Natural killer cell (primary cell): ENCODE data around the gene CD48. TPM values are rescaled to one million over a fixed set of nuclear protein-coding genes. Genes with fewer than 3 reads are reported as not detected.
A peak's percentile ranks its signal among the peaks of the same experiment; 100 is the strongest.

ENCODE experiments used
- ATAC-seq, 3 donors: fragments of 150-1000 bp in 2 of 3; fragments of 200-7000 bp in 1 of 3; cut with Tn5 transposase; 1 replicate in 1 of 3; 2 replicates in 2 of 3; pipeline ENCODE4 v1.10.0; 2021; ENCODE audit warnings: mild to moderate bottlenecking in 2 of 3, moderate library complexity in 2 of 3
- DNase-seq, 2 donors: peaks; one replicate each; pipeline versions ENCODE4 v3.0.0 to v3.0.0-alpha.2; 2013 to 2021; ENCODE audit warnings: mixed read lengths in 1 of 2
- H3K27ac ChIP-seq: one replicate; pipeline ENCODE4 v1.5.1; 2013; ENCODE audit warnings: mild to moderate bottlenecking, low read length
- H3K27me3 ChIP-seq: one replicate; pipeline ENCODE4 v1.6.1; 2013; ENCODE audit warnings: low read length; ENCODE audit not compliant: control insufficient read depth, insufficient read depth
- H3K36me3 ChIP-seq: one replicate; pipeline ENCODE4 v1.6.1; 2013; ENCODE audit warnings: low read length; ENCODE audit not compliant: control insufficient read depth, insufficient read depth
- H3K4me1 ChIP-seq: one replicate; pipeline ENCODE4 v1.6.1; 2013; ENCODE audit warnings: low read length; ENCODE audit not compliant: control insufficient read depth, insufficient read depth
- H3K4me3 ChIP-seq: one replicate; pipeline ENCODE4 v1.5.1; 2013; ENCODE audit warnings: low read length
- H3K9me3 ChIP-seq: one replicate; pipeline ENCODE4 v1.6.1; 2013; ENCODE audit warnings: low read length; ENCODE audit not compliant: control insufficient read depth, insufficient read depth
- H3K27ac Mint-ChIP-seq, 2 donors: one replicate each; pipeline ENCODE4 v1.8.0; 2022; ENCODE audit warnings: mild to moderate bottlenecking in 2 of 2, mixed read lengths in 2 of 2, moderate library complexity in 1 of 2
- H3K27me3 Mint-ChIP-seq, 2 donors: one replicate each; pipeline ENCODE4 v1.8.0; 2022; ENCODE audit warnings: low read depth in 2 of 2, mixed read lengths in 2 of 2
- H3K36me3 Mint-ChIP-seq: one replicate; pipeline ENCODE4 v1.8.0; 2022; ENCODE audit warnings: mixed read lengths
- H3K4me1 Mint-ChIP-seq, 2 donors: one replicate each; pipeline ENCODE4 v1.8.0; 2022; ENCODE audit warnings: mixed read lengths in 2 of 2
- H3K4me3 Mint-ChIP-seq: one replicate; pipeline ENCODE4 v1.8.0; 2022; ENCODE audit warnings: mild to moderate bottlenecking, moderate library complexity, mixed read lengths
- H3K9me3 Mint-ChIP-seq, 2 donors: one replicate each; pipeline ENCODE4 v1.8.0; 2022; ENCODE audit warnings: mixed read lengths in 2 of 2
- WGBS: methylation state at CpG from one replicate; pipeline ENCODE4 v1.1.7; 2013; ENCODE audit warnings: missing lambda C conversion rate; ENCODE audit not compliant: insufficient coverage; 5-methylcytosine and 5-hydroxymethylcytosine counted together
- intact Hi-C: fragments of 100-400 bp; cut with micrococcal nuclease; formaldehyde crosslinking; loops from one replicate; pipeline ENCODE4 v1.14.2; 2022
- total RNA-seq, 4 donors: library from RNA; stranded (reverse); fragments of 120-200 nt in 1 of 4; gene quantifications; one replicate each; pipeline versions ENCODE4 v1.2.3 to v1.2.4, GENCODE V29; 2013 to 2022
- TF ChIP-seq, protein P1 (sequence below): fragments of 200-600 bp; IDR thresholded peaks from one replicate; pipeline ENCODE4 v1.8.0; 2022; ENCODE audit warnings: antibody characterized with exemption

The CD48 gene
- total RNA-seq, 3 donors from 2014 or later (not counting 1 experiment from before 2014, with no cell fraction given): 213 to 249 (median 223) TPM

DNA sequence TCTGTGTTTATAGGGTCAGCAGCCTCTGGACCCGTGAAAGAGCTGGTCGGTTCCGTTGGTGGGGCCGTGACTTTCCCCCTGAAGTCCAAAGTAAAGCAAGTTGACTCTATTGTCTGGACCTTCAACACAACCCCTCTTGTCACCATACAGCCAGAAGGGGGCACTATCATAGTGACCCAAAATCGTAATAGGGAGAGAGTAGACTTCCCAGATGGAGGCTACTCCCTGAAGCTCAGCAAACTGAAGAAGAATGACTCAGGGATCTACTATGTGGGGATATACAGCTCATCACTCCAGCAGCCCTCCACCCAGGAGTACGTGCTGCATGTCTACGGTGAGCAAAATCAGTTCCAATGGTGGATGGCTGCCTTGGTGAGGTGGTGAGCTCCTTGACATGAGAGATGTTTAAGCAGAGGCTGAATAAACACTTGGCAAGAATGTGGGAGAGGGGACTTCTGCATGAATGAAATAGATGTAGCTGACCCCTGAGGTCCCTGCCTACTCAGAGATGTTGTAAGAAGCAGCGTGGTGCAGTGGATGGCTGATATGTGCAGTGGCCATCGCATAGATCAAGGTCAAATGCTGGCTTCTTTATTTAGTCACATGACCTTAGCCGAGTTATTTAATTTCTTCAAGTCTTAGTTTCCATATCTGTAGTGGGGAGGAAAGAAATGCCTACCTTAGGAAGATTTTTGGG lies 36.7 kb upstream of the CD48 start:
- TF ChIP-seq, protein P1, sequence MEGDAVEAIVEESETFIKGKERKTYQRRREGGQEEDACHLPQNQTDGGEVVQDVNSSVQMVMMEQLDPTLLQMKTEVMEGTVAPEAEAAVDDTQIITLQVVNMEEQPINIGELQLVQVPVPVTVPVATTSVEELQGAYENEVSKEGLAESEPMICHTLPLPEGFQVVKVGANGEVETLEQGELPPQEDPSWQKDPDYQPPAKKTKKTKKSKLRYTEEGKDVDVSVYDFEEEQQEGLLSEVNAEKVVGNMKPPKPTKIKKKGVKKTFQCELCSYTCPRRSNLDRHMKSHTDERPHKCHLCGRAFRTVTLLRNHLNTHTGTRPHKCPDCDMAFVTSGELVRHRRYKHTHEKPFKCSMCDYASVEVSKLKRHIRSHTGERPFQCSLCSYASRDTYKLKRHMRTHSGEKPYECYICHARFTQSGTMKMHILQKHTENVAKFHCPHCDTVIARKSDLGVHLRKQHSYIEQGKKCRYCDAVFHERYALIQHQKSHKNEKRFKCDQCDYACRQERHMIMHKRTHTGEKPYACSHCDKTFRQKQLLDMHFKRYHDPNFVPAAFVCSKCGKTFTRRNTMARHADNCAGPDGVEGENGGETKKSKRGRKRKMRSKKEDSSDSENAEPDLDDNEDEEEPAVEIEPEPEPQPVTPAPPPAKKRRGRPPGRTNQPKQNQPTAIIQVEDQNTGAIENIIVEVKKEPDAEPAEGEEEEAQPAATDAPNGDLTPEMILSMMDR: no peak
- intact Hi-C loops: loop anchor here (10.0 kb wide), 1 partner anchor 314 kb away; no protein-coding TSS in a partner anchor
- DNase-seq (peak in 1 of 2 donors; percentile 34), ATAC-seq (no peak)
- H3K4me3 ChIP-seq: no peak overlapping the region
- Mint-ChIP-seq H3K27ac (peak overlapping the region; percentile 88 to 96), H3K36me3 (peaks cover 57% of the 10 kb centered on the region), H3K27me3 (no peaks in the 10 kb centered on the region), H3K9me3 (no peaks in the 10 kb centered on the region), H3K4me1 (peaks cover 98 to 99% of the 10 kb centered on the region in 2 donors), H3K4me3 (peak overlapping the region; percentile 68)
- no peaks in the 10 kb centered on the region for H3K27me3 ChIP-seq
- peaks cover 66% of the 10 kb centered on the region for H3K4me1 ChIP-seq
- 96% methylated on average over 9 of the region's 10 CpGs for WGBS
- no peaks in the 10 kb centered on the region for H3K9me3 ChIP-seq
- peak overlapping the region; percentile 23 for H3K27ac ChIP-seq
- peaks cover 55% of the 10 kb centered on the region for H3K36me3 ChIP-seq

DNA sequence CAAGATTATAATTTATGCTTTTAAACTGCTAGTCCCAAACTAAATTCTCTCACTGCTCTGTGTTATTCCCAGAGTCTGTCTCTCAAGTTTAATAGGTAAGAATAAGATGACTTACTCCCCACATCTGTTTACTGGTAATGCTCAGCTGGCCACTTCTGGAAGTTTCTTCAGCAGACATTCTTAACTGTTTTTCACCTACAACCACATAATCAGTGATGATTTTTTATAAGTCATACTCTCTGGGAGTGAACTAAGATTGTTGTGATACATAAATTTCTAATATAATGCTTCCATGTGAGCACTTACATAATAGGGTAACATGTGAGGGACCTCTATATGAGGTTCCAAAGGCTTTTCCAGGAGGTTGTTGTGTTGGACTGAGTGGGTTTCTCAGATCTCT lies 36.1 kb upstream of the CD48 start:
- no peak for DNase-seq
- Mint-ChIP-seq H3K36me3 (peaks cover 51% of the 10 kb centered on the region), H3K27me3 (no peaks in the 10 kb centered on the region)

DNA sequence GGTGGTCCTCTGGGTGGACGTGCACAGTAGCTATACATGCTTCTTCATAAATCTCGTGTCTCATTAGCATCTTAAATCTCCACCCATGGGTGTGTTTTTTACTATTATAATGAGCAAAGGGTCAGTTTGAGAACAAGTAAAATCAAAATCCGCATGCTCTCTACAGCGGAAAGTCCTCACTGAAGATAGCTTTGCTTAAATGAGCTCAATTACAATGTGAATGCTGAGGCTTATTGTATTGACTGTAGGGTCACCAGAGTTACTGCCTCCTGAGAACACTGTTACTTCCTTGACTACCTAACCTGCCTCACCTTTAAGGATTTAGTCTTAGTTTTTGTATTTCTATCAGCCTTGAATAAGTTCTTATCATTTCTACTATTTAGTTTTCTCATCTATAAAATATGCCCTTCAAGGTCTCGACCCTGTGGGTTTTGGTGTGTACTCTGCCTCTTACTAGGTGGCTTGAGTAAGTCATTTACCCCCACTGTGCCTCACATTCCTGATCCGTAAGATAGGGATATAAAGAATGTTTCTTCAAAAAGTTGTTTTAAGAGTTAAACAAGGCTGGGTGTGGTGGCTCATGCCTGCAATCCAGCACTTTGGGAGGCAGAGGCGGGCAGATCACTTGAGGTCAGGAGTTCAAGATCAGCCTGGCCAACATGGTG lies 35.3 kb upstream of the CD48 start:
- H3K36me3 Mint-ChIP-seq: peaks cover 43% of the 10 kb centered on the region
- DNase-seq (no peak), ATAC-seq (no peak)
- peak overlapping the region; percentile 37 for H3K27ac ChIP-seq
- TF ChIP-seq, protein P1: no peak
- H3K4me1 ChIP-seq: peaks cover 80% of the 10 kb centered on the region
- peaks cover 49% of the 10 kb centered on the region for H3K36me3 ChIP-seq
- peaks cover 98 to 99% of the 10 kb centered on the region in 2 donors for H3K4me1 Mint-ChIP-seq
- H3K9me3 Mint-ChIP-seq: no peaks in the 10 kb centered on the region
- no peak overlapping the region for H3K4me3 ChIP-seq
- 96% methylated on average over 4 of the region's 7 CpGs for WGBS
- intact Hi-C loops: loop anchor here (10.0 kb wide), 1 partner anchor 312 kb away; no protein-coding TSS in a partner anchor
- no peaks in the 10 kb centered on the region for H3K9me3 ChIP-seq
- peak overlapping the region; percentile 88 to 96 for H3K27ac Mint-ChIP-seq
- H3K27me3 ChIP-seq: no peaks in the 10 kb centered on the region
- peak overlapping the region; percentile 67 for H3K4me3 Mint-ChIP-seq
- H3K27me3 Mint-ChIP-seq: no peaks in the 10 kb centered on the region

More for the DNA sequence above, 36.1 kb upstream of the CD48 start:
- Histone ChIP-seq H3K27ac (peak overlapping the region; percentile 23), H3K4me3 (no peak overlapping the region), H3K27me3 (no peaks in the 10 kb centered on the region), H3K4me1 (peaks cover 72% of the 10 kb centered on the region), H3K36me3 (peaks cover 56% of the 10 kb centered on the region), H3K9me3 (no peaks in the 10 kb centered on the region)
- TF ChIP-seq, protein P1: no peak
- H3K4me1 Mint-ChIP-seq: peaks cover 98 to 99% of the 10 kb centered on the region in 2 donors
- no peak for ATAC-seq
- peak overlapping the region; percentile 68 for H3K4me3 Mint-ChIP-seq
- H3K9me3 Mint-ChIP-seq: no peaks in the 10 kb centered on the region
- H3K27ac Mint-ChIP-seq: peak overlapping the region; percentile 88 to 96
- intact Hi-C loops: loop anchor here (10.0 kb wide), 1 partner anchor 313 kb away; no protein-coding TSS in a partner anchor
